Measurements from ENCODE around the gene KSR1.
"Not testable (repeated sequence)": the region's sequence is repeated elsewhere in the genome, so short reads cannot be mapped to it uniquely, and the experiment has no call there.

Gene KSR1

GRCh38 chr17:27427166-27427862 lies 28.9 kb upstream of the KSR1 start:
- DNase-seq (ENCODE audit: low read depth), result not testable (repeated sequence)

DNA sequence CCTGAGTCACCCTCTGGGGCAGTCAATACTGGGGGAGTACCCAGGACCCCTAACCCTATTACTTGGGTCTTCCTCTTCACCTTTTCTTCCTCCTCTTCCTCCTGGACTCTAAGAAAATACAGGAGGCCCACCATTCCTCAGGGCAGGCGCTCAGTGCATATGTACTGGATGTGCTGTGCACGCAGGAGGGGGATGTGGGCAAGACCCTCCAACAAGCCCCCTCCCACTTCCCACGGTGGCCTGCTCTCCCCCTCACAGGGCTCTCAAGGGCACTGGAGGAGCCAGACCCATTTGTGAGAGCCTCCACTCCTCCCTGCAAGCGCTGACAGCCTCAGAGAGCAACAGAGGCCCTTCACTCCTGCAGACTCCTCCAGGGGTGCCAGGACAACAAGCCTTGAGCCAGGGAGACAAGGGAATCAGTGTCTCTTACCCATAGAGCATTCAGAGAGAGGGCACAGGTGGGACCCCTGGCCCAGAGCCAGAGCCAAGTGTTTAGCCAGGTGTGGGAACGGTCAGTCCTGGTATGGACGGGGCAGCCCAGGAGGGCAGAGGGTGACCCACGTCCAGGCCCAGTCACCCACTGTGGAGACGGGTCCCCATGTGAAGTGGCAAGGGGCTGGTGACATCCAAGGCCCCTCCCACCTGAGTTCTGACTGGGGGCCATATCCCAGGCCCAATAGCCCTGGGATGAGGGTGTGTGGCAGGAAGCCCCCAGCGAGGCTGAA lies 27.3 kb upstream of the KSR1 start:
- DNase-seq (ENCODE audit: low read depth), result no peak

DNA sequence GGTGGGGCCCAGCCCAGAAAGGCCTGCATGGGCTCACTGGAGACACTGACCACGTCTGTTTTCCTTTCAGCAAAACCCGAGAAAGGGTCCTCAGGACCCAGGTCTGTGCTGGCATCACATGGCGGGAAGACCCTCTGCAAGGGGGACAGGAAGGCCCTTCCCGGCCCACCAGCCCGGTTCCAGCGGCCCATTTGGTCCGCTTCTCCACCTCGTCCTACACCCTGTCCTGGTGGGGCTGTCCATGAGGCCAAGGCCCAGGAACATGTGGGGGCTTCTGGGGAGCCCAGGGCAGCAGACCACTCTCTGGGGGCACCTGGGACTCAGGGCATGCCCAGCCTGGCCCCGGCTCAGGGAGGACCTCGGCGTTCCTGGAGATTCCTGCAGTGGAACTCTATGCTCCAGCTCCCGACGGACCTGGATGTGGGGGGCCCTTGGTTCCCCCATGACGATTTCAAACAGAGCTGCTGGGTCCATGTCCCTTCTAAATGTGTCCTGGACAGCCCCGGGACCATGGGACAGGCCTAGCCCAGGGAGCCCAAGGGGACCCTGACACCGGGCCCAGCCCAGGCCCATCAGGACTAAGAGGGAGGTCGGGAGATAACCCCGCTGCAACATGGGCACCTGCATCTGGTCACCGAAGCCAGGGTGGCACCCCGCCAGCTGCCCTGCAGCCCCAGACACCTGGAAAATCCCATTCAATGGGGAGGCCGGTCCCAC lies 26.4 kb upstream of the KSR1 start:
- no peak for DNase-seq (ENCODE audit: low read depth)

- DNase-seq (ENCODE audit: low read depth), result no peak
Observed at GRCh38 chr17:27430383-27430840, 25.8 kb upstream of the KSR1 start.

DNA sequence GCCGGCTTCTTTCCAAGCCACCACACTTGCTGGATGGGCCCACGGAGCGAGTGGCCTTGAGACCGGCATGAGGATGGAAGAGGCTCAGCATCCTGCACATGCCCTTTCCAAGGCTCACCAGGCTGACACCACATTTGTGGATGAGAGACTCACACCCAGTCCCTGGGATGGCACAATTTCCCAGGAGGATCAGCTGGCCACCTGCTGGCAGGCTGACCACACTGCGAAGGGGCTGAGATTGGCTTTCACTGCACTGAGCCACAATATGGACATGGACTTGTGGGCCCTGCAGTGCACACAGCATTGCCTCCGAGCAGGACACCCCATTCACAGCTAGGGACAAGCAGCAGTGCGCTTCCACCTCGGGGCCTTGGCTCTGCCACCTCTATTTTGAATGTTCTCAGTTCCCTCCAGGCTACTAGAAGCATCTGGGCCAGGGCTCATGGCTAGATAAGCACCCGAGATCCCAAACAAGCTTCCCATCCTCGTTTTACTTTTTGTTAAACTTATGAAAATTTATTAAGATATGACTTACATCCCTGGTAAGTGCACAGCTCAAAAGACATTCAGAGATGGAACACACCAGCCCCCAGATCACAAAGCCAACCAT lies 25.3 kb upstream of the KSR1 start:
- no peak for DNase-seq (ENCODE audit: low read depth)

GRCh38 chr17:27433521-27433920 lies 22.7 kb upstream of the KSR1 start:
- DNase-seq (ENCODE audit: low read depth), result no peak

DNA sequence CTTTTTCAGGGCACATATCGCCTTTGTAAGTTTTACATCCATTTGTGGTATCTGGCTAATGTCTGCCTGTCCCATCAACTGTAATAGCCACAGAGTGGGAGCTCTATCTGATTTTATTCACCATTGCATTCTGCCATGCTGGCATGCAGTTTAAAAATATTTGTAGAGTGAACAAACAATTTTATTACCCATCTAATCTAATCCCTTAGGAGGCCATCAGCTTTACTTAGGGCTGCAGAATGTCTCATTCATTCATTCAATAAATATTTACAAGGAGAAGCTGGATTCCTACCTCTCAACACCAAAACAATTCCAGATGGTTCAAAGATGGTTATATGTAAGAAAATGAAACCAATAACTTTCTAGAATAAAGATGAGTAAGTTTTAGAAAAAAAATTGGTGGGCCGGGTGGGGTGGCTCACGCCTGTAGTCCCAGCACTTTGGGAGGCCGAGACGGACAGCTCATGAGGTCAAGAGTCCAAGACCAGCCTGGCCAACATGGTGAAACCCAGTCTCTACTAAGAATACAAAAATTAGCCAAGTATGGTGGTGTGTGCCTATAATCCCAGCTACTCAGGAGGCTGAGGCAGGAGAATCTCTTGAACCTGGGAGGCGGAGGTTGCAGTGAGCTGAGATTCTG lies 20.7 kb upstream of the KSR1 start:
- not testable (repeated sequence) for DNase-seq (ENCODE audit: low read depth)

- no peak for DNase-seq (ENCODE audit: low read depth)
Observed at GRCh38 chr17:27438348-27438998, 17.8 kb upstream of the KSR1 start.

DNA sequence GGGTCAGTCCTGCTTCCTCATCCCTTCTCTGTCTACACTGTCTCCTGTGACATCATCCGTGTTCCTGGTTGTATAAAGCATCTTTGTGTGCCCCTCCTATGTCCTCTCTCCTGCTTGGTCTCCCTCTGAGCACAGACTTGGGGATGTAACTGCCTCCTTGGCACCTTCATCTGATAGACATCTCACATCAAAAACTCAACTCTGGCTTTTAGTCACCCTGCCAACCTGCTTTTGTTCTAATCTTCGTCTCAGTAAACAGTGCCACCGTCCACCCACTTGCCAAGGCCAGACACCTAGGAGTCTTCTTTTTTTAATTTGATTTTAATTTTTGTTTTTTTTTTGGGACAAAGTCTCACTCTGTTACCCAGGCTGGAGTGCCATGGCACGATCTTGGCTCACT lies 16.9 kb upstream of the KSR1 start:
- no peak for DNase-seq (ENCODE audit: low read depth)

GRCh38 chr17:27442702-27443101 lies 13.5 kb upstream of the KSR1 start:
- DNase-seq (ENCODE audit: low read depth), result no peak

GRCh38 chr17:27443491-27443890 lies 12.8 kb upstream of the KSR1 start:
- DNase-seq (ENCODE audit: low read depth), result no peak

GRCh38 chr17:27445971-27446370 lies 10.3 kb upstream of the KSR1 start:
- DNase-seq (ENCODE audit: low read depth), result no peak

DNA sequence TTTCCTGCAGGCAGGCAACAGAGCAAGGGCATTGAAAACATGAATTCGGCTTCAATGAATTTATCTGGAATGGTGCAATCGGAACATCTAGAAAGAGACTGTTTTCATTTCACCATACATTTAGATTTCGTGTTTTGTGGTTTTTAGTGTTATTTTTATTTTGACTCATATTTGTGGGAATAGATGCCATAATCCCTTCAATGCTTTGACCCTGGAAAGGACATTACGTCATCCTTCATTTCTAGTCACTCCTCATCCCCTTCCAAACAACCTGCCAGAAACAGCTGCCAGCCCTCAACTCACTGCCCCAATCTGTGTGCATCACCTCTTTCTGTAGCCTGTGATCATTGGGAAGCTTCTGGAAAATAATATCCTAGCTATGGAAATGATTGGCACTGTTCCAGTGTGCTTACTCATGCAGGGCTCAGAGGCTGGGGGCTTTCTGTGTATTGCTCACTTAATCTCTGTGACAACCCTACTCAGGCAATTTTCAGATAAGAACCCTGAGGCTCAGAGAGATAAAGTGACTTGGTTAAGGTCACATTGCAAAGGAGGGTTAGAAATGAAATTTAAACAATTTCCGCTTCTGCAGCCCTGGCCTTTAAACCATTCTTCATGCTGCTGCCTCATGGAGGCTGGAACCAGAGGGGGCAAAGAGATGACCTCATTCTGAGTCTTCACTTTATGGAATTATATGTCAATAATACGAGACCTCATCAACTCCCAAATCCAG lies 9.5 kb upstream of the KSR1 start:
- no peak for DNase-seq (ENCODE audit: low read depth)

GRCh38 chr17:27448534-27448933 lies 7.7 kb upstream of the KSR1 start:
- DNase-seq (ENCODE audit: low read depth), result not testable (repeated sequence)

GRCh38 chr17:27449541-27449940 lies 6.7 kb upstream of the KSR1 start:
- DNase-seq (ENCODE audit: low read depth), result no peak

DNA sequence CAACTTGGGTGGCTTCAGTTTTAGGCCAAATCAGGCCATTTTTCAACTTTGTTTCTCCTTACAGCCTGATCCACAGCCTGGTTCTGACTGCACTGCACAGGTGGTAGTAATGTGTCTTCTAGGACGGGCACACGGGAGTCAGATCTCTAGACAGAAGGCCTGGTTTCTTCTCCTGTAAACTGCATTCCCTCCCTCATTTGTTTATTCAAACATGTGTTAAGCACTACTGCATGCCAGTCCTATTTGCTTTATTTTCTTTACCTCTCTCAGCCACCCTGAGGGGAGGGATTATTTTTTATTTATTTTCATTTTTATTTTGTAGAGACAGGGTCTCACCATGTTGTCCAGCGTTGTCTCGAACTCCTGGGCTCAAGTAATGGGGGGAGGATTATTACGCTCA lies 6.3 kb upstream of the KSR1 start:
- DNase-seq (ENCODE audit: low read depth), result no peak

DNA sequence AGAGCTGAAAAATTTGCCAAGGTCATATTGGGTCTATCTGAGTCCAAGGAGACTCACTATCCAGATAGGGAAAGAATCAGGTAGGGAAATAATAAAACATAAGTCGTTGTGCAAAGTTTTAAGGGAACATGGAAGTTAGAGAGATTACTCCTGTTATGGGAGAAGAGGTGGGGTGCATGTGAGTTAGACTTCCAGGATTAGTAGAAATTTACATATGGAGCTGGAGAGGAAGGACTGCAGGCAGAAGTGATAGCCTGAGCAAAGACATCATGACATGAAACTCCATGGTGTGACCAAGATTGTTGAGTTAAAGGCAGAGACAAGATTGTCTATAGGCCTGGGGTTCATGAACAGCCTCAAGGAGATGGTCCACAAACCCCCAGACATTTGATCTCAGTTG lies 5.8 kb upstream of the KSR1 start:
- DNase-seq (ENCODE audit: low read depth), result no peak

- no peak for DNase-seq (ENCODE audit: low read depth)
Observed at GRCh38 chr17:27451906-27452305, 4.3 kb upstream of the KSR1 start.

- no peak for DNase-seq (ENCODE audit: low read depth)
Observed at GRCh38 chr17:27452828-27453227, 3.4 kb upstream of the KSR1 start.

GRCh38 chr17:27453471-27453870 lies 2.8 kb upstream of the KSR1 start:
- no peak for DNase-seq (ENCODE audit: low read depth)

DNA sequence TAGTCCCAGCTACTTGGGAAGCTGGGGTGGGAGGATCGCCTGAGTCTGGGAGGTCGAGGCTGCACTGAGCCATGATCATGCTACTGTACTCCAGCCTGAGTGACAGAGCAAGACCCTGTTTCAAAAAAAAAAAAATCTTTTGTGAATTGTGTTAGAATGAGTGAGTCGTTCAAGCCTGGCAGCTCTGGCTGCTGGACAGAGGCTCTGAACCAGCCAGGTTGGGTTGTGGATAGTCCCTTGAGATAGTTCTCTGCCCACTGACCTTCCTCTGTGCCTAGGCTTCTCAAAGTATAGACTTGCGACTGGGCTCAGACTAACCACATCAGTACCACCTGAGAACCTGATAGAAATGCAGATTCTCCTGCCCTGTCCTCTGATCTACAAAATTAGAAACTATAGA lies 2.2 kb upstream of the KSR1 start:
- no peak for DNase-seq (ENCODE audit: low read depth)
